HL-60 (cell line): ENCODE results near the gene IGFBPL1.
A peak's percentile ranks its signal among the peaks of the same experiment; 100 is the strongest.

Experiments
- DNase-seq, 2 experiments: peaks; one replicate each; pipeline ENCODE4 v3.0.0-alpha.2; 2010 to 2020; ENCODE audit warnings: low read depth in 1 of 2, low spot score in 1 of 2
- H3K27ac ChIP-seq: fragments of 250-450 bp; sonication (Bioruptor Pico); replicated peaks from 2 replicates; pipeline ENCODE4 v1.5.1; 2020; ENCODE audit warnings: mild to moderate bottlenecking, moderate library complexity
- H3K27me3 ChIP-seq: fragments of 250-450 bp; sonication (Bioruptor Pico); 2 replicates; pipeline ENCODE4 v1.5.1; 2021; ENCODE audit warnings: mild to moderate bottlenecking, moderate library complexity; ENCODE audit not compliant: insufficient read depth, poor library complexity, severe bottlenecking
- H3K4me3 ChIP-seq: replicated peaks from 2 replicates; pipeline ENCODE4 v1.5.1; 2011; ENCODE audit warnings: mild to moderate bottlenecking, control low read depth, low read length; ENCODE audit not compliant: insufficient read depth
- GABPA ChIP-seq: IDR thresholded peaks from 2 replicates; pipeline ENCODE4 v1.6.1; 2012; ENCODE audit warnings: low read depth
- POLR2AphosphoS5 ChIP-seq: IDR thresholded peaks from 2 replicates; pipeline ENCODE4 v1.6.1; 2012; ENCODE audit warnings: low read depth
- SPI1 ChIP-seq: IDR thresholded peaks from 2 replicates; pipeline ENCODE4 v1.6.1; 2012; ENCODE audit warnings: low read depth, mild to moderate bottlenecking, borderline replicate concordance
- TF ChIP-seq, protein P1 (sequence below): IDR thresholded peaks from one replicate; pipeline ENCODE4 v1.5.1; 2011; ENCODE audit warnings: low read length, control low read depth, inconsistent platforms; ENCODE audit not compliant: insufficient read depth
- TF ChIP-seq, protein P2 (sequence below): IDR thresholded peaks from 2 replicates; pipeline ENCODE4 v1.6.1; 2012; ENCODE audit warnings: low read depth; ENCODE audit not compliant: insufficient replicate concordance

IGFBPL1 gene

DNA sequence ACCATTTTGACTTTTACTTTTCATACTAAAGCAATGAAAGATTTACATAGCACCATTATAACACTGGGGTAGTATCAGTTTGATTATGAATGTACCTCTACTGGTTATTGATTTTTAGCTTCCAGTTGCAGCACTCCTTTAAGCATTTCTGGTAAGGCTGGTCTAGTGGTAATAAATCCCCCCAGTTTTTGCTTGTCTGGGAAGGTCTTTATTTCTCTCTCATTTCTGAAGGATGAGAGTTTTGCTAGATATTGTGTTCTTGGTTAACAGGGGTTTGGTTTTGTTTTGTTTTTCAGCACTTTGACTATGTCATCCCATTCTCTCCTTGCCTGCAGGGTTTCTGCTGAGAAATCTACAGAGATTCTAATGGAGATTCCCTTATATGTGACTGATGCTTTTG lies 26.9 kb upstream of the IGFBPL1 start:
- Histone ChIP-seq H3K4me3 (no peak overlapping the region), H3K27ac (no peak overlapping the region), H3K27me3 (peaks cover 3% of the 10 kb centered on the region)
- no peak for DNase-seq
- TF ChIP-seq, protein P1, sequence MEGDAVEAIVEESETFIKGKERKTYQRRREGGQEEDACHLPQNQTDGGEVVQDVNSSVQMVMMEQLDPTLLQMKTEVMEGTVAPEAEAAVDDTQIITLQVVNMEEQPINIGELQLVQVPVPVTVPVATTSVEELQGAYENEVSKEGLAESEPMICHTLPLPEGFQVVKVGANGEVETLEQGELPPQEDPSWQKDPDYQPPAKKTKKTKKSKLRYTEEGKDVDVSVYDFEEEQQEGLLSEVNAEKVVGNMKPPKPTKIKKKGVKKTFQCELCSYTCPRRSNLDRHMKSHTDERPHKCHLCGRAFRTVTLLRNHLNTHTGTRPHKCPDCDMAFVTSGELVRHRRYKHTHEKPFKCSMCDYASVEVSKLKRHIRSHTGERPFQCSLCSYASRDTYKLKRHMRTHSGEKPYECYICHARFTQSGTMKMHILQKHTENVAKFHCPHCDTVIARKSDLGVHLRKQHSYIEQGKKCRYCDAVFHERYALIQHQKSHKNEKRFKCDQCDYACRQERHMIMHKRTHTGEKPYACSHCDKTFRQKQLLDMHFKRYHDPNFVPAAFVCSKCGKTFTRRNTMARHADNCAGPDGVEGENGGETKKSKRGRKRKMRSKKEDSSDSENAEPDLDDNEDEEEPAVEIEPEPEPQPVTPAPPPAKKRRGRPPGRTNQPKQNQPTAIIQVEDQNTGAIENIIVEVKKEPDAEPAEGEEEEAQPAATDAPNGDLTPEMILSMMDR, result no peak
- TF ChIP-seq, protein P2, sequence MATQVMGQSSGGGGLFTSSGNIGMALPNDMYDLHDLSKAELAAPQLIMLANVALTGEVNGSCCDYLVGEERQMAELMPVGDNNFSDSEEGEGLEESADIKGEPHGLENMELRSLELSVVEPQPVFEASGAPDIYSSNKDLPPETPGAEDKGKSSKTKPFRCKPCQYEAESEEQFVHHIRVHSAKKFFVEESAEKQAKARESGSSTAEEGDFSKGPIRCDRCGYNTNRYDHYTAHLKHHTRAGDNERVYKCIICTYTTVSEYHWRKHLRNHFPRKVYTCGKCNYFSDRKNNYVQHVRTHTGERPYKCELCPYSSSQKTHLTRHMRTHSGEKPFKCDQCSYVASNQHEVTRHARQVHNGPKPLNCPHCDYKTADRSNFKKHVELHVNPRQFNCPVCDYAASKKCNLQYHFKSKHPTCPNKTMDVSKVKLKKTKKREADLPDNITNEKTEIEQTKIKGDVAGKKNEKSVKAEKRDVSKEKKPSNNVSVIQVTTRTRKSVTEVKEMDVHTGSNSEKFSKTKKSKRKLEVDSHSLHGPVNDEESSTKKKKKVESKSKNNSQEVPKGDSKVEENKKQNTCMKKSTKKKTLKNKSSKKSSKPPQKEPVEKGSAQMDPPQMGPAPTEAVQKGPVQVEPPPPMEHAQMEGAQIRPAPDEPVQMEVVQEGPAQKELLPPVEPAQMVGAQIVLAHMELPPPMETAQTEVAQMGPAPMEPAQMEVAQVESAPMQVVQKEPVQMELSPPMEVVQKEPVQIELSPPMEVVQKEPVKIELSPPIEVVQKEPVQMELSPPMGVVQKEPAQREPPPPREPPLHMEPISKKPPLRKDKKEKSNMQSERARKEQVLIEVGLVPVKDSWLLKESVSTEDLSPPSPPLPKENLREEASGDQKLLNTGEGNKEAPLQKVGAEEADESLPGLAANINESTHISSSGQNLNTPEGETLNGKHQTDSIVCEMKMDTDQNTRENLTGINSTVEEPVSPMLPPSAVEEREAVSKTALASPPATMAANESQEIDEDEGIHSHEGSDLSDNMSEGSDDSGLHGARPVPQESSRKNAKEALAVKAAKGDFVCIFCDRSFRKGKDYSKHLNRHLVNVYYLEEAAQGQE, result no peak
- TF ChIP-seq POLR2AphosphoS5 (no peak), SPI1 (no peak), GABPA (no peak)

DNA sequence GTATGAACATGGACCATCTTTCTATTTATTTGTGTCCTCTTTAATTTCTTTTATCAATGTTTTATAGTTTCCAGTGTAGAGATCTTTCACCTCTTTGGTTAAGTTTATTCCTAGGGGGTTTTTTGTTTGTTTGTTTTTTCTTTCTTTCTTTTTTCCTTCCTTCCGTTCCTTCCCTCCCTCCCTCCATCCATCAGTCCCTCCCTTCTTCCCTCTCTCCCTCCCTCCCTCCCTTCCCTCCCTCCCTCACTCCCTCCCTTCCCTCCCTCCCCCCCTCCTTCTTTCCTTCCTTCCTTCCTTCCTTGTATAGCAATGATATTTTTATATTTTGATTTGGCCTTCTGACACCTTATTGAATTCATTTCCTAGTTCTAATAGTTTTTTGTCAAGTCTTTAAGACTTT lies 23.4 kb upstream of the IGFBPL1 start:
- H3K27ac ChIP-seq, result no peak overlapping the region
- H3K27me3 ChIP-seq, result peaks cover 3% of the 10 kb centered on the region
- no peak overlapping the region for H3K4me3 ChIP-seq
- no peak for DNase-seq
- no peak for TF ChIP-seq GABPA
- TF ChIP-seq, protein P1, result no peak
- TF ChIP-seq POLR2AphosphoS5, result no peak
- TF ChIP-seq, protein P2, result no peak
- no peak for TF ChIP-seq SPI1

DNA sequence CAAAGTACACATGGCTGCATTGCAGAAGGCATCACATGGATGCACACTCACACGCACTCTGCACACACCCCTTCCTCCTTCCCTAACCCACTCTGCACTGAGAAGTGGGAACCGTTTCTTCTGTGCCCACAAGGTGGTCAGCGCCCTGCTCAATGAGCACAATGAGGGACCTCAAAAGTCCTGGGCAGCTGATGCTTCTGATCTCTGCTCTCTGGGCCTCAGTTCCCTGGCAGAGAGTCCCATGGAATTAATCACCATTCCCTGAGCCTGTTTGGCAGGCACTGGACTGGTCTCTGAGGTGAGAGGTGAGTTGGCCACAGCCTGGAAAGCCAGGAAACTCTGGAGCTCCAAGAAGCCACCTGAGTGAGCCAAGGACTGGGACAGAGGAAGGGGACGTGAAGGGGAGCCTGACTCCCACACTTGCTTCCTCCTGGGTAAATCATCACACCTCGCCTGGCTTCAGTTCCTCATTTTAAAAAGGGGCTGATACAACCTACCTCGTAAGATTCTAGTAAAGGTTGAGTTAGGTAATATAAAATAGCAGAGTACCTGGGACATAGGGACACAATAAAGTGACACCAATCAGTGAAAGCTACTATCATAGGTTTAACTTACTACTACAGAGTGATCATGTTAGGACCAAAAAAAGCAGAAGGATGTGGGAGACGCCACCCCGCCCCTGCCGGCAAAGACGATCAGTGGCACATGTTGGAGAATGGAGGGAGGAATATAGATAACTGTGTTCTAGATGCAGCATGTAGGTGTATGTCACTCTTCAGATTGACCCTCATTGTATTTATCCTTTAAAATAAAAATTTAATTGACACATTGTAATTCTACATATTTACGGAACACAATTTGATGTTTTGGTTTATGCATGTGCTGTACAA lies 21.1 kb upstream of the IGFBPL1 start:
- Histone ChIP-seq H3K27ac (no peak overlapping the region), H3K27me3 (peaks cover 3% of the 10 kb centered on the region), H3K4me3 (no peak overlapping the region)
- peak in 1 of 2 experiments; percentile 32 for DNase-seq
- TF ChIP-seq SPI1 (peak; percentile 84), GABPA (no peak)
- TF ChIP-seq, protein P2, result no peak
